AG04449 (cell line): ENCODE data around the gene PRR5L.

Experiments used
- CTCF ChIA-PET: fragments of 350-600 bp; formaldehyde crosslinking; extraction: SDS; loops from one replicate; lab custom pipeline; 2021; ENCODE audit warnings: antibody characterized with exemption; lab: Yijun Ruan, JAX
- POLR2A ChIA-PET: fragments of 400-600, 350-600 bp; formaldehyde crosslinking; extraction: SDS; loops from one replicate; lab custom pipeline; 2020; ENCODE audit warnings: antibody characterized with exemption, inconsistent platforms; lab: Yijun Ruan, JAX
- DNase-seq: peaks from one replicate; pipeline ENCODE4 v3.0.0-alpha.2; 2010; ENCODE audit warnings: low read depth, low spot score
- H3K4me3 ChIP-seq: 2 replicates; pipeline ENCODE4 v1.5.1; 2011; ENCODE audit warnings: low read depth, mild to moderate bottlenecking, control low read depth, low read length
- TF ChIP-seq, protein P1 (sequence below): IDR thresholded peaks from one replicate; pipeline ENCODE4 v1.5.1; 2011; ENCODE audit warnings: mild to moderate bottlenecking, moderate library complexity, low read length, control low read depth, inconsistent platforms; ENCODE audit not compliant: insufficient read depth; ENCODE audit errors: missing control alignments

The PRR5L gene

DNA sequence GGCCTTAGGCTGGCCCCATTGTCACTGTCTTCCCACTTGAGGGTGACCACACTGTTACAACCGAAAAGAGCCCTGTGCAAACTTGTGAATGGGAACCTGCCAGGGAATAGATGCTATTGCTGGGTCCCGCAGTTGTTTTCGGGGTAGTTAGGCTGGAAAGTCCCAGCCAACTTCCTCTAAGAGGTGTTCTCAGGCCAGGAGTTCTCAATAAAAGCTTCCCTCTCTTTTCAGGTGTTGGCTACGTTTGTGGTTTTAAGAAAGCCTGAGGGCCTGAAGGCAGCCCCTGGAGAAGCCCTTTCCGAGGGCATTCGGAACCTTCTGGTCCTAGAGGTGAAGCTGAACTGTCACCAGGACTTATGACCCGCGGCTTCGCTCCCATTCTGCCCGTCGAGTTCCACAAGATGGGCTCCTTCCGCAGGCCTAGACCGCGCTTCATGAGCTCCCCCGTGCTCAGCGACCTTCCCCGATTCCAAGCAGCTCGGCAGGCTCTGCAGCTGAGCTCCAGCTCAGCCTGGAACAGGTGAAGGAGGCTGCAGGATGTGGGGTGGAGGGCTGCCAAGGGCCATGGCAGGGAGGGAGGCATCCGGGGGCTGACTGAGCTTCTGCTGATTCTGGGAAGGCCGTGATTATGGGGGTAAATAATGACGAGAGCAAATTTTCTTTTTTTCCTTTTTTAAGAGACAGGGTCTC lies 104.8 kb downstream of the PRR5L start:
- POLR2A ChIA-PET: no interaction called here
- TF ChIP-seq, protein P1, sequence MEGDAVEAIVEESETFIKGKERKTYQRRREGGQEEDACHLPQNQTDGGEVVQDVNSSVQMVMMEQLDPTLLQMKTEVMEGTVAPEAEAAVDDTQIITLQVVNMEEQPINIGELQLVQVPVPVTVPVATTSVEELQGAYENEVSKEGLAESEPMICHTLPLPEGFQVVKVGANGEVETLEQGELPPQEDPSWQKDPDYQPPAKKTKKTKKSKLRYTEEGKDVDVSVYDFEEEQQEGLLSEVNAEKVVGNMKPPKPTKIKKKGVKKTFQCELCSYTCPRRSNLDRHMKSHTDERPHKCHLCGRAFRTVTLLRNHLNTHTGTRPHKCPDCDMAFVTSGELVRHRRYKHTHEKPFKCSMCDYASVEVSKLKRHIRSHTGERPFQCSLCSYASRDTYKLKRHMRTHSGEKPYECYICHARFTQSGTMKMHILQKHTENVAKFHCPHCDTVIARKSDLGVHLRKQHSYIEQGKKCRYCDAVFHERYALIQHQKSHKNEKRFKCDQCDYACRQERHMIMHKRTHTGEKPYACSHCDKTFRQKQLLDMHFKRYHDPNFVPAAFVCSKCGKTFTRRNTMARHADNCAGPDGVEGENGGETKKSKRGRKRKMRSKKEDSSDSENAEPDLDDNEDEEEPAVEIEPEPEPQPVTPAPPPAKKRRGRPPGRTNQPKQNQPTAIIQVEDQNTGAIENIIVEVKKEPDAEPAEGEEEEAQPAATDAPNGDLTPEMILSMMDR: no peak
- no peak overlapping the region for H3K4me3 ChIP-seq
- CTCF ChIA-PET: interaction anchor here (0.9 to 1.2 kb wide), 4 partner anchors 17 to 79 kb away, joined by 3 read pairs; no protein-coding TSS in a partner anchor
- no peak for DNase-seq

DNA sequence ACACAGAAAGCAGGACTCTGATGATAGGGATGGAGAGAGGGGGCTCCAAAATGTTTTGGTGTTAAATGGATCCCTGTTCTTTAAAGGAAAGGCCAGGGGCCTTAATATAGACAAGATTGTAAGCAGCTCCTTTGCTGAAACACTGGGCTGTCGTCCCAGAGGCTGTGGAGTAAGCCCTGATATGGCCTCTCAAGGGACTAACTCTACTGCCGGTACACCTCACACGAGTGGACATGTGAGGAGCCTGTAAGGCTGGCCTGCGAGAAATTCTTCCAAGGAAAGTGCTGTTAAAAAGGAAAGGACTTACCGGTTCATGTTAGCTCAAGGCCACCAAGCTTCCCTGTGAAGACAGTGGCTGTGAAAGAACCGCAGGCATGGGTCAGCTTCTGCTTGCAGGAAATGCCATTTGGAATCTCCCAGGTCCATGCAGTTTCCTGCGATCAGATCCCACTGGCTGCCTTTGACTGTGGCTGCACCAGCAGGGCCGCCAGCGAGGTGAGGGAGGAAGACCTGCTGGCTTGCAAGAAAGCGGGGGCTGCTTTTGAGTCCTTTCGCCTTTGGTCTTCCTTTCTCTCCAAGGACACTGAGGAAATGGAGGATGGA lies 106.6 kb downstream of the PRR5L start:
- no peak overlapping the region for H3K4me3 ChIP-seq
- TF ChIP-seq, protein P1: no peak
- DNase-seq: no peak
- CTCF ChIA-PET: interaction anchor here (1.6 kb wide), 1 partner anchor 14 kb away, joined by 6 read pairs; no protein-coding TSS in a partner anchor
- POLR2A ChIA-PET: no interaction called here

DNA sequence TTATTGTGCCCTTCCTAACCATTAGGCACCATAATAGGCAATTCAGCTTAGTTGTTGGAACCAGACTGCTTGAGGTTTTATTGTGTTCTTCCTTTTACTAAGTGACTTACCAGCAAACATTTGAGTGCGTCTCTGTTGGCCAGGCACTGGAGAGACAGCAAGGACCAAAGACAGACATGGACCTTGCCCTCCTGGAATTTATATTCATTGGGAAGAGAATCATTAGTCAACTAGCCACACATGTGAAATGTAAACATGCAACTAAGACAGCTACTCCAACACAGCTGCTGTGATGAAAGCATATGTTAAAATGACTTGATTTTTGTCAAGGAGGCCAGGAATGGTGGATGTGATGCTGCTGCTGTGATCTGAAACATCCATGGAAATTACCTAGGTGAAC lies 107.6 kb downstream of the PRR5L start:
- no peak for DNase-seq
- ChIA-PET POLR2A (no interaction called here), CTCF (interaction anchor here (1.6 kb wide), 1 partner anchor 15 kb away, joined by 6 read pairs; no protein-coding TSS in a partner anchor)
- TF ChIP-seq, protein P1: no peak
- no peak overlapping the region for H3K4me3 ChIP-seq

DNA sequence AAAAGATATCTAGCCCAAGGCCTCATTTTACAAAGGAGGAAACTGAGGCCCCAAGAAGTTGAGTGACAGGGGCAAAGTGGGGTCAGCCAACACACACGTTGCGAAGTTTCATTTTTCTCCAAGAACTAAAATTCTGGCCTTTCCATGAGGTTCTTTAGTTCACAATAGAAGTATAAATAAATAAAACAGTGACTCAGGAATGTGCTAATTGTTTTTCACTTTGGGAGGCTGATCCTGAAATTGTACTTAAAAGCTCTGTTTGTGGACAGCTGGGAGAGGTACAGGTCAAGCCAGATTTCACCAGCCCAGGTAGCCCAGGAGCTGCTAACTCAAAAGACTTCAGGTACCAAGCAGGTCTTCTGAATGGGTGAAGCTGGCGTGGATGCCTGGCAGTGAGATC lies 108.7 kb downstream of the PRR5L start:
- no peak overlapping the region for H3K4me3 ChIP-seq
- ChIA-PET CTCF (interaction anchor here (1.0 to 1.1 kb wide), 3 partner anchors 8 to 75 kb away, joined by 3 to 4 read pairs (median 3); no protein-coding TSS in a partner anchor), POLR2A (no interaction called here)
- DNase-seq: no peak
- TF ChIP-seq, protein P1: no peak

DNA sequence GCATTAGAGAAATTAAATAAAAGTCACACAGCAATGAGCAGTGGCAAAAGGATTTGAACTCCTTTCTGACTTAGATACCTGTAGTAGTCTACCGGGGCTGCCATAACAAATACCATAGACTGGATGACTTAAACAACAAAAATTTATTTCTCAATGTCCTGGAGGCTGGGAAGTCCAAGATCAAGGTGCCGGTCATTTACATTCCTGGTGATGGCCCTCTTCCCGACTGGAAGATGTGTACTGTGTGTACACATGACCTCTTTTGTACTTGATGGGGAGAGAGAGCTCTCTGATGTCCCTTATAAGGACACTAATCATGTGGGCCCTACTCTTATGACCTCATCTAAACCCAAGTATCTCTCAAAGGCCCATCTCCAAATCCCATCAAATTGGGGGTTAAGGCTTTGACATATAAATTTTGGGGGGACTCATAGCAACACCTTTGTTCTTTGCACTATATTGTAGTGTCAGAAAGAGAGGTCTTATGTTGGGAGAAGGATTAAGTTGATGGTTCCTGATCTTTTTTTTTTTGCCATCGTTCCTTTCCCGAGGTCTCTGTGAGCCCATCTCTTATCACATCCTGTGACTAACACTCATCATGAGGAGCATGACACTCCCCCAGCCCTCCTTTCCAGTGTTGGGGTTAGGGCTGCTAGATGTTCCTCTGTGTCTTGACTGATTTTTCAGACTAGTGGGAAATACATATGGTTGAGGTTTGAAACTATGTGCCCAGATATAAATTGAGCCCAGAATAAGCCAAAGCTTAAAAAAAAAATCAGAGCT lies 109.7 kb downstream of the PRR5L start:
- TF ChIP-seq, protein P1: no peak
- ChIA-PET CTCF (interaction anchor here (1.0 to 1.5 kb wide), 5 partner anchors 9 to 113 kb away, joined by 3 to 5 read pairs (median 3); no protein-coding TSS in a partner anchor), POLR2A (no interaction called here)
- DNase-seq: no peak
- no peak overlapping the region for H3K4me3 ChIP-seq
